GM13977 (cell line): Measurements from ENCODE around the gene GAS2L1.

Experiments
- DNase-seq: peaks from one replicate; pipeline ENCODE4 v3.0.0; 2012; ENCODE audit warnings: low spot score
- CTCF ChIP-seq: IDR thresholded peaks from 2 replicates; pipeline ENCODE4 v1.5.1; 2012; ENCODE audit warnings: mild to moderate bottlenecking, control low read depth; ENCODE audit not compliant: insufficient read depth; ENCODE audit errors: extremely low read depth, missing control alignments
- in situ Hi-C: fragments of 300-500 bp; cut with MboI; formaldehyde crosslinking; loops from one replicate; pipeline ENCODE4 v1.12.0; 2022; ENCODE audit warnings: low sequenced_read_pairs, low pct_unique_long_range_greater_than_20kb, mixed read lengths, inconsistent platforms; ENCODE audit not compliant: unreplicated experiment

The GAS2L1 gene

GRCh38 chr22:29268511-29269229, 37.8 kb upstream of the GAS2L1 start:
- no peak for DNase-seq
- in situ Hi-C loops = no loop called here
- TF ChIP-seq CTCF = no peak

- no peak for DNase-seq
- TF ChIP-seq CTCF = no peak
- in situ Hi-C loops = no loop called here
Observed at GRCh38 chr22:29269230-29269604, 37.2 kb upstream of the GAS2L1 start.

GRCh38 chr22:29269731-29270474, 36.5 kb upstream of the GAS2L1 start:
- in situ Hi-C loops = no loop called here
- no peak for DNase-seq
- TF ChIP-seq CTCF = no peak

- DNase-seq = no peak
- in situ Hi-C loops = no loop called here
- TF ChIP-seq CTCF = no peak
Observed at GRCh38 chr22:29270475-29271271, 35.8 kb upstream of the GAS2L1 start.

GRCh38 chr22:29272624-29273023, 33.8 kb upstream of the GAS2L1 start:
- in situ Hi-C loops = no loop called here
- DNase-seq = no peak
- TF ChIP-seq CTCF = no peak

- no peak for DNase-seq
- TF ChIP-seq CTCF = no peak
- in situ Hi-C loops = no loop called here
Observed at GRCh38 chr22:29275167-29275566, 31.3 kb upstream of the GAS2L1 start.
